ENCODE measurements around the gene TMEM143.

Gene TMEM143

DNA sequence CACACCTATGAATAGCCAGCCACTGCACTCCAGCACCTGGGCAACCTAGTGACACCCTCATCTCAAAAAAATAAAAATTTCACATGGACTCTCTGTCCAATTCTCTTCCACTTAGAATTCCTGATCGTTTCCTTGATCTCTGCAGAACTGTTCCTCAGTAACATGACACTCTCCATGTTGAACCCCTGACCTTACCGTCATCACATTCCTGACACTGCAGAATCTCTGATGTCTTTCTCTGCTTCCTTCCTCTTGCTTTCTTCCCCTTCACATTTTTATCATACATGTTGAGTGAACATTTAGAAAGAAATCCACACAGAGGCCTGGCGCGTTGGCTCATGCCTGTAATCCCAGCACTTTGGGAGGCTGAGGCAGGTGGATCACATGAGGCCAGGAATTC, 78.8 kb downstream of the TMEM143 start:
- H3K36me3 Mint-ChIP-seq (ENCODE audit: low read depth): no peaks in the 10 kb centered on the region
- no peak overlapping the region for H3K27ac Mint-ChIP-seq
- no peaks in the 10 kb centered on the region for H3K4me1 Mint-ChIP-seq (ENCODE audit: low read depth)
- no peak overlapping the region for H3K4me3 Mint-ChIP-seq
- H3K9me3 Mint-ChIP-seq: peaks cover 16% of the 10 kb centered on the region
- peaks cover 3% of the 10 kb centered on the region for H3K27me3 Mint-ChIP-seq (ENCODE audit: low read depth)

GRCh38 chr19:48283908-48284307, 79.8 kb downstream of the TMEM143 start:
- Mint-ChIP-seq H3K27ac (no peak overlapping the region), H3K9me3 (peaks cover 16% of the 10 kb centered on the region), H3K36me3 (ENCODE audit: low read depth) (no peaks in the 10 kb centered on the region), H3K4me3 (no peak overlapping the region), H3K4me1 (ENCODE audit: low read depth) (no peaks in the 10 kb centered on the region), H3K27me3 (ENCODE audit: low read depth) (peaks cover 3% of the 10 kb centered on the region)

Data from T-helper 1 cell treated with Interleukin-12 subunit alpha and Interleukin-12 subunit beta and Interleukin-4 antibody, amounts not matched to agents 30 μg/mL and 1 μg/mL, for 36 hours (primary cell).